ENCODE data around the gene F7. TPM values are rescaled to one million over a fixed set of nuclear protein-coding genes. Genes with fewer than 3 reads are reported as not detected.

The F7 gene
- total RNA-seq, 1 donor from 2014 or later = not detected

- H3K9me3 Mint-ChIP-seq = no peaks in the 10 kb centered on the region
- ChIA-PET POLR2A (no interaction called here), CTCF (no interaction called here)
- DNase-seq (no peak), ATAC-seq (ENCODE audit: low read depth) (no peak)
- H3K4me1 Mint-ChIP-seq = no peaks in the 10 kb centered on the region
- H3K27me3 Mint-ChIP-seq = no peaks in the 10 kb centered on the region
- no peak for TF ChIP-seq CTCF (IDR thresholded peaks at IDR 0.05)
- H3K27ac Mint-ChIP-seq = no peak overlapping the region
- intact Hi-C loops (cut with micrococcal nuclease) = no loop called here
- H3K36me3 Mint-ChIP-seq (ENCODE audit: low read depth) = no peaks in the 10 kb centered on the region
- no peak overlapping the region for H3K4me3 Mint-ChIP-seq
Measured at GRCh38 chr13:113095146-113096051, 10.2 kb upstream of the F7 start.

- ATAC-seq (ENCODE audit: low read depth) = no peak
Measured at GRCh38 chr13:113096052-113096744, 9.4 kb upstream of the F7 start.

GRCh38 chr13:113096745-113097305 is 8.8 kb upstream of the F7 start:
- H3K27ac Mint-ChIP-seq = no peak overlapping the region
- H3K9me3 Mint-ChIP-seq = no peaks in the 10 kb centered on the region
- ChIA-PET POLR2A (no interaction called here), CTCF (no interaction called here)
- TF ChIP-seq CTCF (IDR thresholded peaks at IDR 0.05) = no peak
- no peaks in the 10 kb centered on the region for H3K4me1 Mint-ChIP-seq
- no peaks in the 10 kb centered on the region for H3K36me3 Mint-ChIP-seq (ENCODE audit: low read depth)
- no peaks in the 10 kb centered on the region for H3K27me3 Mint-ChIP-seq
- H3K4me3 Mint-ChIP-seq = no peak overlapping the region
- DNase-seq (no peak), ATAC-seq (ENCODE audit: low read depth) (no peak)
- intact Hi-C loops (cut with micrococcal nuclease) = no loop called here

More at GRCh38 chr13:113096052-113096744, 9.4 kb upstream of the F7 start:
- Mint-ChIP-seq H3K4me1 (no peaks in the 10 kb centered on the region), H3K27ac (no peak overlapping the region), H3K27me3 (no peaks in the 10 kb centered on the region), H3K36me3 (ENCODE audit: low read depth) (no peaks in the 10 kb centered on the region), H3K4me3 (no peak overlapping the region), H3K9me3 (no peaks in the 10 kb centered on the region)
- CTCF ChIA-PET = no interaction called here
- intact Hi-C loops (cut with micrococcal nuclease) = no loop called here
- no peak for TF ChIP-seq CTCF (IDR thresholded peaks at IDR 0.05)
- no peak for DNase-seq
- POLR2A ChIA-PET = no interaction called here

- CTCF ChIA-PET = no interaction called here
- Mint-ChIP-seq H3K9me3 (no peaks in the 10 kb centered on the region), H3K4me1 (no peaks in the 10 kb centered on the region), H3K27me3 (no peaks in the 10 kb centered on the region), H3K4me3 (no peak overlapping the region), H3K36me3 (ENCODE audit: low read depth) (no peaks in the 10 kb centered on the region), H3K27ac (no peak overlapping the region)
- TF ChIP-seq CTCF (IDR thresholded peaks at IDR 0.05) = no peak
- no peak for DNase-seq
- intact Hi-C loops (cut with micrococcal nuclease) = no loop called here
- POLR2A ChIA-PET = no interaction called here
- ATAC-seq (ENCODE audit: low read depth) = no peak
Measured at GRCh38 chr13:113097651-113098050, 7.9 kb upstream of the F7 start.

GRCh38 chr13:113098162-113098732 is 7.3 kb upstream of the F7 start:
- ATAC-seq (ENCODE audit: low read depth) (no peak), DNase-seq (no peak)
- ChIA-PET POLR2A (no interaction called here), CTCF (no interaction called here)
- Mint-ChIP-seq H3K9me3 (no peaks in the 10 kb centered on the region), H3K4me1 (no peaks in the 10 kb centered on the region), H3K27me3 (no peaks in the 10 kb centered on the region), H3K36me3 (ENCODE audit: low read depth) (no peaks in the 10 kb centered on the region), H3K27ac (no peak overlapping the region), H3K4me3 (no peak overlapping the region)
- intact Hi-C loops (cut with micrococcal nuclease) = no loop called here
- no peak for TF ChIP-seq CTCF (IDR thresholded peaks at IDR 0.05)

Measured in activated B cell treated with CpG ODN at 0.5 μM for 24 hours (primary cell).